GM12801 (cell line): ENCODE data around the gene ST8SIA6.

Experiments used
- TF ChIP-seq, protein P1 (sequence below): IDR thresholded peaks from one replicate; pipeline ENCODE4 v1.5.1; 2011; ENCODE audit warnings: control low read depth; ENCODE audit not compliant: insufficient read length; ENCODE audit errors: extremely low read depth

Gene ST8SIA6

DNA sequence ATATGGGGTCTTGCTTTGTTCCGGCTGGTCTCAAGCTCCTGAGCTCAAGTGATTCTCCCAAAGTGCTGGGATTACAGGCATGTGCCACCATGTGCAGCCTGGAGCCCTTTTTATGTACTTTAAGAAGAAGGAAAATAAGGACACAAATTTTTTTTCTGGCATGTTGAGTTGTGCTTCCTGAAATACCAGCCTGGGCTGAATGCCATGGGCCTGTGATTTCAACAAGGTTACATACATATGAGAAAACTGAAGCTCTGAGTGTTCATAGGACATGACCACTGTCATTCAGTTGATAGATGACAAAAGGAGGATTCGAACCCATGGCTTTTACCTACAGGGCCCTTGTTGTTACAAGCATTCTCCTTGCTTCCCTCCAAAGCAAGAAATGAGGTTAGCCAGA is 36.1 kb downstream of the ST8SIA6 start:
- TF ChIP-seq, protein P1, sequence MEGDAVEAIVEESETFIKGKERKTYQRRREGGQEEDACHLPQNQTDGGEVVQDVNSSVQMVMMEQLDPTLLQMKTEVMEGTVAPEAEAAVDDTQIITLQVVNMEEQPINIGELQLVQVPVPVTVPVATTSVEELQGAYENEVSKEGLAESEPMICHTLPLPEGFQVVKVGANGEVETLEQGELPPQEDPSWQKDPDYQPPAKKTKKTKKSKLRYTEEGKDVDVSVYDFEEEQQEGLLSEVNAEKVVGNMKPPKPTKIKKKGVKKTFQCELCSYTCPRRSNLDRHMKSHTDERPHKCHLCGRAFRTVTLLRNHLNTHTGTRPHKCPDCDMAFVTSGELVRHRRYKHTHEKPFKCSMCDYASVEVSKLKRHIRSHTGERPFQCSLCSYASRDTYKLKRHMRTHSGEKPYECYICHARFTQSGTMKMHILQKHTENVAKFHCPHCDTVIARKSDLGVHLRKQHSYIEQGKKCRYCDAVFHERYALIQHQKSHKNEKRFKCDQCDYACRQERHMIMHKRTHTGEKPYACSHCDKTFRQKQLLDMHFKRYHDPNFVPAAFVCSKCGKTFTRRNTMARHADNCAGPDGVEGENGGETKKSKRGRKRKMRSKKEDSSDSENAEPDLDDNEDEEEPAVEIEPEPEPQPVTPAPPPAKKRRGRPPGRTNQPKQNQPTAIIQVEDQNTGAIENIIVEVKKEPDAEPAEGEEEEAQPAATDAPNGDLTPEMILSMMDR, result no peak

DNA sequence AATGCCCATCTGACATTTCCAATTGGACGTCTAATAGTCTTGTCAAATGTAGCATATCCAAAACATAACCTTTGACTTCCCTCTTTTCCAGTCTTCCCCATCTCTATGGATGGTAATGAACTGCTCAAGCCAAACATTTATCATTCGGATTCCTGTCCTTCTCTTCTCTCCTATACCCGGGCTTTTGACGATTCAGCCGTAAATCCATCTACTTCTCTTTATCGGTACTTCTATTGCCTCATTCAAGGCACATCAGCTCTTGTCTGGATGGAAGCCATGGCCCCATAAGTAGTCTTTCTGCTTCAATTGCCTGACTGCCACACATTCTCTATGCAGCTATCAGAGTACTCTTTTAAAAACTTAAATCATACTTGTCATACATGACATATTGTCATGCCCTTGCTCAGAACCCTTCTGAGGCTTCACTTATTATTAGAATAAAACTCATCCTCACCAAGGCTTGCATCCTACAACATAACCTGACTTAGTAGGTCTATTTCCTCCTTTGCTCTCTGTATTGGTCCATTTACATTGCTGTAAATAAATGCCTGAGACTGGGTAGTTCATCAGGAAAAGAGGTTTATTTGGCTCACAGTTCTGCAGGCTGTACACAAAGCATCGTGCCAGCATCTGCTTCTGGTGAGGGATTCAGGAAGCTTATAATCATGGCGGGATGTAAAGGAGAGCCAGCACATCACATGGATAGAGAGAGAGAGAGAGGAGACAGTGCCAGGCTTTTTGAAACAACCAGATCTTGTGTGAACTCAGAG is 37.8 kb downstream of the ST8SIA6 start:
- TF ChIP-seq, protein P1, result no peak

DNA sequence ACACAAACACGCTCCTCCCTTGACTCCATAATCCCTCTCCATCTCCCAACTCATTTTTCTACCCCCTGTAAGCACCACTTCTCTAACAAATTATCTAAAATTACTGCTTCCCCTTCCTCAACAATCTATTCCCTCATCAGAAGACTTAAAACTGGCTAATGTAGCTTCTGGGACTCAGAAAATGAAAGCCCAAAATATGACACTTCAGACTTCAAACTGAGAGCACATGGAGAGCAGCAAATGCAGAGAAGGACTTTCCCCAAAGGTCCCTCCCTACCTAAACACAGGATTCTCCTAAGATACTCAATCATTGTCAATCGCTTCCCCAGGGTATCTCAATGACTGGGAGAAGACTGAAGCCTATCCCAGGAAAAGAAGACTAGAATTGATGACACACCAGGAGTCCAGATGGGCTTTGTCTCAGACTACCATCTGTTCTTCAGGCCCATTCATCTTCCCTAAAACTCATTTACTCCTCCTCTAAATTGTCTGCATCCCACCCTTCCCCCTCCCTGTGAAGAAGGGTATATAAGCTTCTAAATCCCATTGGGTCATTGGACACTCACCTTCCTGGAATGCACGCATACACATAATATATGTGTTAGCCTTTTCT is 39.2 kb downstream of the ST8SIA6 start:
- TF ChIP-seq, protein P1, result no peak

DNA sequence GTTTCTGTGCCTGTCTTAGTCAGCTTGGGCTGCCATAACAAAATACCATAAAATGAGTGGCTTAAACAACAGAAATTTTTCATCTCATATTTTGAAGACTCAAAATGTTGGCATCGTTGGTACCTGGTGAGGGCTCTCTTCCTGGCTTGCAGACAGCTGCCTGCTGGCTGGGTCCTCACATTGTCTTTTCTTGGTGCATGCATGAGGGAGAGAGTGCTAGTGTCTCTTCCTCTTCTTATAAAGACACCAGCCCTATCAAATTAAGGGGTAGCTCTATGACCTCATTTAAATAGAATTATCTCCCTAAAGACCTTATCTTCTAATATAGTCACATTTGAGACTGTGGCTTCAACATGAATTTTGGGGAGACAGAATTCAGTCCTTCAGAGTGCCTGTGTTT is 39.9 kb downstream of the ST8SIA6 start:
- TF ChIP-seq, protein P1, result no peak

DNA sequence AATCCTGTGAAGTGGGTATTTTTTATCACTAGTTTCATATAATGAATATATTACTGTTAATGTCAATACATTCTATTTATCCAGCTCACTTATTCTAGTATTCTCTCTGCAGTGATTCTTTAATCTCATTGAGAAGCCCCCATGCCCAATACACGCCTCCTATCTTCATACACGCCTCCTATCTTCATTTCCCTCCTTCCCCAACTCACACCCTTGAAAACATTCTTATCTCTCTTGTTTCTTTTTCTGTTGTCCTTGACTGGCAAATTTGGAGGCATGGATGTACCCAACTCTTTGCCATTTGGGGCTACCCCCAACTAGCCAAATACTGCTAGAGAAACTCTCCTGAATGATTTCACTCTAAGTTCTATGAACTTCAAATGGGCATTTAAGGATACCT is 40.5 kb downstream of the ST8SIA6 start:
- TF ChIP-seq, protein P1, result no peak

DNA sequence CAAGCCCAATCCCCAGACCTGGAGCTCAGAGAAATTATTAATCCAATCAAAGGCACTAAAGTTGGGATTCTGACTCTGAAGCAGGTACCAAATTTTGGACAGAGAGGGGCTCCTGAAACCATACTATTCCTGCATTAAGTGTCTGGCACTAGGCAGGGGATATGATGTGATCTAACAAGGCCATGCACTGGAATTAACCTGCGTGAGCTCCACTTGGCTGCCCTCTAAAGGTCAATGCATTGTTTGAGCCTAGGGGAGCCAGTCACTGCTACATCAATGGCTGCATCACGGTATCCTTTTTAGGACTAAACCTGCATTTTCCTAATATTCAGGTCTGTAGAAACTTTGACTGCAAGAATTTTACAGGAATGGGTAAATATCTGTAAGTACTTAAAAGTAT is 42.1 kb downstream of the ST8SIA6 start:
- TF ChIP-seq, protein P1, result no peak

DNA sequence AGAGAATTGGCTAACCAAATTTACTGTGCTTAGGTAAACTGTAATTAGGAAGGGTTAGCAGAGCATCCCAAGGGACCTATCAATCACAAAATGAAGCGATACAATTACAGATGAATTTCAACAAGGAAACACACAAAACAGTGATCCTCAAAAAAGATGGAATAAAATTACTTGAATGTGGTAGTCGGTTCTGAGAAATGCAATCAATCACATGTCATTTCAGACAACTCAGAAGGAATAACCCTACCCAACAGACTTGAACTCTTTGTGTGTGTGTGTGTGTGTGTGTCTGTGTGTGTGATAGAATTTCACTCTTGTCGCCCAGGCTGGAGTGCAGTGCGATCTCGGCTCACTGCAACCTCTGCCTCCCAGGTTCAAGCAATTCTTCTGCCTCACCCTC is 43.5 kb downstream of the ST8SIA6 start:
- TF ChIP-seq, protein P1, result no peak
